Measurements from ENCODE around the gene CAV1. TPM values are rescaled to one million over a fixed set of nuclear protein-coding genes. Genes with fewer than 3 reads are reported as not detected.

The CAV1 gene
- total and polyA plus RNA-seq, 2 of the 4 experiments (the other 2 are of a cell fraction), result 1,592 to 1,808 TPM

DNA sequence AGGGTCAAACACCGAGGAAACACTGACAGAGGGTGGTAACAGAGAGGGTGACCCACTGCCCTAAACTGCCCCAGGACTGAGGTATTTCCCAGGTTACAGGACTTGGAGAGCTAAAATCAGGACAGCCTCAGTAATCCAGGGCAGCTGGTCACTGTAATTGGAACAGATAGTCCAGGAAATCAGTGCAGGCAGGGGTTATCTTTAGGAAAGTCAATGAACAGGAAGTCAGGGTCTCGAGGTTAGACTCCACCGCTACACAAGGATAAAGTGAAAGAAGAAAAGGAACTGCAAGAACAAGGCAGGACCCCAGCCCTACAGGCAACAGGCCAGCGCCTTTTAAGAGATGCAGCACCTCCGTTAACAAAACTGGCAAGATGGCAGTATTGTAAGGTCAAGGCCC, 61.1 kb downstream of the CAV1 start:
- in situ Hi-C loops (cut with MboI; ENCODE audit: low sequenced_read_pairs), result loop anchor here (10.0 kb wide), 1 partner anchor 51 kb away; no protein-coding TSS in a partner anchor

More for the DNA sequence above, 61.1 kb downstream of the CAV1 start:
- Histone ChIP-seq H3K56ac (ENCODE audit: extremely low read depth, insufficient read depth, low read length) (no peak overlapping the region), H4K91ac (ENCODE audit: insufficient read depth, low read depth, low read length) (peak overlapping the region; percentile 83), H3K4me3 (ENCODE audit: insufficient read depth, low read depth, low read length) (no peak overlapping the region), H3K27ac (ENCODE audit: insufficient read depth, low read length) (no peak overlapping the region), H3K14ac (replicated peaks; ENCODE audit: low read depth, low read length) (peak overlapping the region; percentile 33), H3K4me1 (ENCODE audit: control insufficient read depth, insufficient read depth, low read length) (peaks cover 18% of the 10 kb centered on the region), H2AK5ac (ENCODE audit: low read depth, low read length) (peak overlapping the region; percentile 88), H3K27me3 (ENCODE audit: control insufficient read depth, insufficient read depth, low read length) (no peaks in the 10 kb centered on the region), H3K79me1 (ENCODE audit: low read depth in 1 of 2, low read length in 2 of 2) (peaks cover 5 to 21% of the 10 kb centered on the region in 2 experiments; a peak in 3 of 4 replicates), H3K23ac (ENCODE audit: low read depth, low read length) (no peak overlapping the region), H2AK9ac (replicated peaks; ENCODE audit: low read depth, low read length, poor library complexity) (peak overlapping the region; percentile 46), H4K8ac (ENCODE audit: low read depth in 2 of 2, low read length in 2 of 2) (0 out of 4 replicates have a peak overlapping the region, but pooled peaks of 1 of the 2 experiments have one; percentile 19), H2BK120ac (ENCODE audit: low read depth, low read length) (peak overlapping the region; percentile 51), H3K9me3 (ENCODE audit: control insufficient read depth, insufficient read depth, low read length) (no peaks in the 10 kb centered on the region), H2BK5ac (ENCODE audit: low read depth, low read length, poor library complexity, severe bottlenecking) (peak overlapping the region; percentile 54), H4K20me1 (ENCODE audit: insufficient read depth, low read length) (no peaks in the 10 kb centered on the region), H2BK20ac (ENCODE audit: low read depth, low read length) (peak overlapping the region; percentile 62), H4K5ac (ENCODE audit: low read depth, low read length) (peak overlapping the region; percentile 30; the same call in 1 of the 2 replicates), H3K9me1 (ENCODE audit: insufficient read depth, low read length) (peaks cover 13% of the 10 kb centered on the region), H3K18ac (ENCODE audit: low read depth, low read length) (peak overlapping the region; percentile 71), H2BK15ac (ENCODE audit: low read depth, low read length) (peak overlapping the region; percentile 77; the same call in 2 of the 3 replicates), H3K9ac (ENCODE audit: low read depth, low read length) (no peak overlapping the region), H3K4ac (ENCODE audit: low read depth, low read length) (peak overlapping the region; percentile 58), H2AFZ (replicated peaks; ENCODE audit: low read length, poor library complexity) (no peak overlapping the region), H3K4me2 (ENCODE audit: low read depth, low read length) (no peak overlapping the region), H3K36me3 (ENCODE audit: control insufficient read depth, insufficient read depth, low read length) (no peaks in the 10 kb centered on the region)
- ChIA-PET POLR2A (ENCODE audit: unreplicated experiment) (no interaction called here), CTCF (no interaction called here)
- dilution Hi-C loops (cut with HindIII; ENCODE audit: low sequenced_read_pairs, unreplicated experiment), result no loop called here
- DNase-seq (no peak), ATAC-seq (ENCODE audit: low read depth) (no peak)
- no TSS peak for BruUV-seq (replicated peaks)
- TF ChIP-seq, protein P1, sequence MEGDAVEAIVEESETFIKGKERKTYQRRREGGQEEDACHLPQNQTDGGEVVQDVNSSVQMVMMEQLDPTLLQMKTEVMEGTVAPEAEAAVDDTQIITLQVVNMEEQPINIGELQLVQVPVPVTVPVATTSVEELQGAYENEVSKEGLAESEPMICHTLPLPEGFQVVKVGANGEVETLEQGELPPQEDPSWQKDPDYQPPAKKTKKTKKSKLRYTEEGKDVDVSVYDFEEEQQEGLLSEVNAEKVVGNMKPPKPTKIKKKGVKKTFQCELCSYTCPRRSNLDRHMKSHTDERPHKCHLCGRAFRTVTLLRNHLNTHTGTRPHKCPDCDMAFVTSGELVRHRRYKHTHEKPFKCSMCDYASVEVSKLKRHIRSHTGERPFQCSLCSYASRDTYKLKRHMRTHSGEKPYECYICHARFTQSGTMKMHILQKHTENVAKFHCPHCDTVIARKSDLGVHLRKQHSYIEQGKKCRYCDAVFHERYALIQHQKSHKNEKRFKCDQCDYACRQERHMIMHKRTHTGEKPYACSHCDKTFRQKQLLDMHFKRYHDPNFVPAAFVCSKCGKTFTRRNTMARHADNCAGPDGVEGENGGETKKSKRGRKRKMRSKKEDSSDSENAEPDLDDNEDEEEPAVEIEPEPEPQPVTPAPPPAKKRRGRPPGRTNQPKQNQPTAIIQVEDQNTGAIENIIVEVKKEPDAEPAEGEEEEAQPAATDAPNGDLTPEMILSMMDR (conservative IDR thresholded peaks at IDR 0.05; ENCODE audit: low read depth, low read length), result no peak
- TF ChIP-seq, protein P2, sequence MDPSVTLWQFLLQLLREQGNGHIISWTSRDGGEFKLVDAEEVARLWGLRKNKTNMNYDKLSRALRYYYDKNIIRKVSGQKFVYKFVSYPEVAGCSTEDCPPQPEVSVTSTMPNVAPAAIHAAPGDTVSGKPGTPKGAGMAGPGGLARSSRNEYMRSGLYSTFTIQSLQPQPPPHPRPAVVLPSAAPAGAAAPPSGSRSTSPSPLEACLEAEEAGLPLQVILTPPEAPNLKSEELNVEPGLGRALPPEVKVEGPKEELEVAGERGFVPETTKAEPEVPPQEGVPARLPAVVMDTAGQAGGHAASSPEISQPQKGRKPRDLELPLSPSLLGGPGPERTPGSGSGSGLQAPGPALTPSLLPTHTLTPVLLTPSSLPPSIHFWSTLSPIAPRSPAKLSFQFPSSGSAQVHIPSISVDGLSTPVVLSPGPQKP (IDR thresholded peaks at IDR 0.05; ENCODE audit: borderline replicate concordance, low read depth, low read length), result no peak
- intact Hi-C loops (cut with micrococcal nuclease), result loop anchor here (5.0 to 10.0 kb wide), 2 partner anchors 44 to 141 kb away; no protein-coding TSS in a partner anchor
- WGBS, 2 experiments (ENCODE audit: extremely low coverage in 2 of 2, insufficient read length in 1 of 2), result 100% methylated on average over 4 of the region's 5 CpGs; no CpG with 5 or more reads in 1 of the 2 experiments
